GM21529 (cell line): ENCODE results near the gene SLC25A11.
"Not testable (repeated sequence)": the region's sequence is repeated elsewhere in the genome, so short reads cannot be mapped to it uniquely, and the experiment has no call there.

ENCODE experiments used
- ATAC-seq: cut with Tn5 transposase; IDR thresholded peaks from one replicate; pipeline ENCODE4 v1.9.1; 2021; ENCODE audit not compliant: unreplicated experiment

The SLC25A11 gene

GRCh38 chr17:4945176-4945943 is 5.5 kb upstream of the SLC25A11 start:
- ATAC-seq = peak; percentile 27

DNA sequence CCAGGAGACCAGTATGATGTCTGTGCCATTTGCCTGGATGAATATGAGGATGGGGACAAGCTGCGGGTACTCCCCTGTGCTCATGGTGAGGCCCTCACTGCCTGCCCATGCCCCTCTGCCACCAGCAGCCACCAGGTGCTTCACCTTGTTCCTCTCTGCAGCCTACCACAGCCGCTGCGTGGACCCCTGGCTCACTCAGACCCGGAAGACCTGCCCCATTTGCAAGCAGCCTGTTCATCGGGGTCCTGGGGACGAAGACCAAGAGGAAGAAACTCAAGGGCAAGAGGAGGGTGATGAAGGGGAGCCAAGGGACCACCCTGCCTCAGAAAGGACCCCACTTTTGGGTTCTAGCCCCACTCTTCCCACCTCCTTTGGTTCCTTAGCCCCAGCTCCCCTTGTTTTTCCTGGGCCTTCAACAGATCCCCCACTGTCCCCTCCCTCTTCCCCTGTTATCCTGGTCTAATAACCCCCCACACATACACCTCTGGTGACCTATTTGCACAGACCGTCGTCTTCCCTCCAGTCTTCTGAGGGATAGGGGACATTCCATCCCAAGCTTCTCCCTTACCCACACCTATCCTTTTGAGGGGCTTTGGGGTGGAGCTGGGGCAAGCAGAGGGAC is 4.8 kb upstream of the SLC25A11 start:
- no peak for ATAC-seq

DNA sequence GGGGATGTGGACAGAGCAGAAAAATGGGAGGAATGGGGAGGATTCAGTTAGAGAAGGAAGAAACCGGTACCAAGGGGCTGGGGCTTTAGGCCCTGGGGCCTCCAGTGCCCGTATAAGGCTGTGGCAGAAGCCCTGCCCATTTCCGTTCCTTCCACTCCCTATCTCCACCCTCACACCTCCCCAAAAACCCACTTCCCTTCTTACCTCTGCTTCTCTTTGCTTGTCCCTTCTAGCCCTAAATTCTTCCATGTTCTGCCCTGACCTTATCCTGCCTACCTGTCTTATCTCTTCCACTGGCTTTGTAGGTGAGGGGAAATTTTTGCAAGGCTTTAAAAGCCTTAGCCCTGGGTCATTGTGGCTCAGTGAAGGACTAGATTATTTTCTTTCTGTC is 4.3 kb upstream of the SLC25A11 start:
- no peak for ATAC-seq

- no peak for ATAC-seq
Measured at GRCh38 chr17:4942760-4943508, 3.1 kb upstream of the SLC25A11 start.

GRCh38 chr17:4941319-4941610 is 1.4 kb upstream of the SLC25A11 start:
- no peak for ATAC-seq

- no peak for ATAC-seq
Measured at GRCh38 chr17:4940555-4941318, 891 bp upstream of the SLC25A11 start.

DNA sequence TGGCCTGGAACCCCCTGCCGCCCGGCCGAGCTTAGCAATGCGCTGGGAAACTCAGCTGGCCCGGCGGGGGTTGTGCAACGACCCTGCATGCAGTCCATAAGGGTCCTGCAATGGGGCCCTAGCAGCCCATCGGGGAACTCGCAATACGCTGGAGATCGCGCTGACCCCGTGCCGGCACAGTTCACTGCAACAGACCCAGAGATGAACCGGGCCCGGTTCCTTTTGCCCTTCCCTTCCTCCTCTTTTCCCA is 375 bp downstream of the SLC25A11 start:
- no peak for ATAC-seq

- no peak for ATAC-seq
Measured at GRCh38 chr17:4938688-4939545, 929 bp downstream of the SLC25A11 start.

GRCh38 chr17:4938069-4938491 is 1.8 kb downstream of the SLC25A11 start:
- ATAC-seq = no peak

GRCh38 chr17:4937553-4937952 is 2.3 kb downstream of the SLC25A11 start:
- ATAC-seq = no peak

DNA sequence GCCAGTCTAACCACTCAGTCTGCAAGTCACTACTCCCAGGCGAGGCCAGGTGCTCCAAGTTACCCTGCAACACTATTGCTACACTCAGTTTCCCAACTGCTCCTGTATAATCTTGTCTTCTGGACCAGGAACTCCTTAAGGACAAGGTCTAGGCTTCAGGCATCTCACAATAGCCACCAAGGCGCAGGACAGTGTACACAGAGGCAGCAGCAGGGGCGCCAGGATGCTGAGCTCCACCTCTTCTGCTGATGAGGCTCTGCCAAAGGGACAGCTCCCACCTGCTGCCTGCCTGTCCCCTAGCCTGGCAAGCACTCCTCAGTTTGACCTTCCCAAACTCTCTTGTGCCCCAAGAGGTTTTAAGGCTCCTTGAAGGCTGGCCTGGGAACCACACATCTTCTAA is 3.4 kb downstream of the SLC25A11 start:
- ATAC-seq = no peak

DNA sequence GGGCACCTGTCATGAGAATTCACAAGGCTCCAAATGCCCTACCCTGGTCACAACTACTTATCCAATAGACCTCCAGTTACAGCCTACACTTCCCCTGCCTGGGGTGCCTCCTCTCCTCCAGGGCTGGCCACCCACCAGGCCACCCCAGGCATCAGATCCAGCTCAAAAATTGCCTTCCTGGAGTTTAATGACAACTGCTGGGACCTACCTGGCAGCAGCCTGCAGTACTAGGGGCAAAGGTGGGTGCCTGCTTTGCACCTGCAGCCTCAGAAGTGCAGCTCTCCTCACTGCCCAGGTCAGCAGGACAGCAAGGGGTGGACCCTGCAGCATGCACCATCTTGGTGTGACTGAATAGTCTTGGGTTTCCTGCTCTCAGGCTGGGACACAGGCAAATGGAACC is 4.2 kb downstream of the SLC25A11 start:
- no peak for ATAC-seq

- ATAC-seq = no peak
Measured at GRCh38 chr17:4934173-4934979, 5.5 kb downstream of the SLC25A11 start.

GRCh38 chr17:4933646-4934045 is 6.2 kb downstream of the SLC25A11 start:
- ATAC-seq = no peak

- ATAC-seq = no peak
Measured at GRCh38 chr17:4932756-4933155, 7.1 kb downstream of the SLC25A11 start.

- no peak for ATAC-seq
Measured at GRCh38 chr17:4931963-4932362, 7.9 kb downstream of the SLC25A11 start, which contains the start of gene GP1BA. Gene GP1BA (plus strand): TSS chr17:4932277. CDS start chr17:4932605, 328 bp downstream.

GRCh38 chr17:4928881-4929280 is 11.0 kb downstream of the SLC25A11 start:
- no peak for ATAC-seq

DNA sequence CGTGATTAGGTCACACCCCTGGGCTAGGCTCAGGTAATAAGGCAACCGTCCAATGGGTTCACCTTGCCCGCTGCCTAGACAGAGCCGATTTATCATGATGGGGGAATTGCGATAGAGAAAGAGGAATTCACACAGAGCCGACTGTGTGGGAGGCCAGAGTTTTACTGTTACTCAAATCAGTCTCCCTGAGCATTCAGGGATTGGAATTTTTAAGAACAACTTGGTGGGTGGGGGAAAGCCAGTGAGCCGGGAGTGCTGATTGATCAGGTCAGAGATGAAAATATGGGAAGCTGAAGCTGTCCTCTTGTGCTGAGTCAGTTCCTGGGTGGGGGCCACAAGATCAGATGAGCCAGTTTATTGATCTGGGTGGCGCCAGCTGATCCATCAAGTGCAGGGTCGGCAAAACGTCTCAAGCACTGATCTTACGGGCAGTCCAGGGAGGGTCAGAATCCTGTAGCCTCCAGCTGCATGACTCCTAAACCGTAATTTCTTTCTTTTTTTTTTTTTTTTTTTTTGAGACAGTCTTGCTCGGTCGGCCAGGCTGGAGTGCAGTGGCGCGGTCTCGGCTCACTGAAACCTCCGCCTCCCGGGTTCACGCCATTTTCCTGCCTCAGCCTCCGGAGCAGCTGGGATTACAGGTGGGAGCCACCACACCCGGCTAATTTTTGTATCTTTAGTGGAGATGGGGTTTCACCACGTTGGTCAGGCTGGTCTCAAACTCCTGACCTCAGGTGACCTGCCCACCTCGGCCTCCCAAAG is 13.1 kb downstream of the SLC25A11 start:
- ATAC-seq = not testable (repeated sequence)

DNA sequence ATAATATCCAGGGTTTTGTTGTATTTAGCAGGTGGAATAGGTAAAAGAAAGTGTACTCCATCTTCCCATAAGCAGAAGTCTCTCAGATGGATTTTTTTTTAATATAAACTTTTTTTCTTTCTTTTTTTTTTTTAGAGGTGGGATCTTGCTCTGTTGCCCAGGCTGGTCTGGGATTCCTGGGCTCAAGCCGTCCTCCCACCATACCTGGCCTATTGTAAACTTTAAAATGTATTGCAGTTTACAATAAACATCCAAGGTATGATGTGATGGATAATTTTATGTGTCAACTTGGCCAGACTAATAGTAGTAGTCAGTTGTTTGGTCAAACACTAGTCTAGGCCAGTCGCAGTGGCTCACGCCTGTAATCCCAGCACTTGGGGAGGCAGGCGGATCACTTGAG is 18.5 kb downstream of the SLC25A11 start:
- no peak for ATAC-seq
